HepG2 (cell line): ENCODE measurements around the gene STAT6. TPM values are rescaled to one million over a fixed set of nuclear protein-coding genes. Genes with fewer than 3 reads are reported as not detected.

ENCODE experiments used
- ARNT2 ChIP-seq: sonication (generic); formaldehyde crosslinking; IDR thresholded peaks from 2 replicates; pipeline ENCODE4 v1.8.0; 2022; ENCODE audit warnings: mild to moderate bottlenecking, low read depth, missing genetic modification reagents, moderate library complexity
- DRAP1 ChIP-seq: IDR thresholded peaks from 2 replicates; pipeline ENCODE4 v1.6.1; 2016; ENCODE audit warnings: missing genetic modification reagents, missing compliant biosample characterization
- MATR3 ChIP-seq: sonication (generic); formaldehyde crosslinking; IDR thresholded peaks from 2 replicates; pipeline ENCODE4 v1.4.0; 2020; ENCODE audit warnings: missing genetic modification reagents
- MAZ ChIP-seq, 2 experiments: sonication (generic) in 1 of 2; formaldehyde crosslinking in 1 of 2; IDR thresholded peaks; 2 replicates each; pipeline versions ENCODE4 v1.5.0 to v1.6.1; 2012 to 2020; ENCODE audit warnings: low read depth in 2 of 2, mild to moderate bottlenecking in 2 of 2, borderline replicate concordance in 1 of 2, improper control_type of control experiment in 1 of 2, low read length in 1 of 2, missing genetic modification reagents in 1 of 2, moderate library complexity in 1 of 2
- MIXL1 ChIP-seq: IDR thresholded peaks from 2 replicates; pipeline ENCODE4 v1.6.1; 2016
- MNT ChIP-seq: fragments of 450-650 bp; IDR thresholded peaks from 2 replicates; pipeline ENCODE4 v1.6.1; 2016
- NFAT5 ChIP-seq: sonication (generic); formaldehyde crosslinking; IDR thresholded peaks from 2 replicates; pipeline ENCODE4 v1.4.0; 2020; ENCODE audit warnings: missing genetic modification reagents
- PATZ1 ChIP-seq: sonication (generic); formaldehyde crosslinking; IDR thresholded peaks from 2 replicates; pipeline ENCODE4 v1.4.0; 2020; ENCODE audit warnings: missing genetic modification reagents
- SKIL ChIP-seq: sonication (generic); formaldehyde crosslinking; IDR thresholded peaks from 2 replicates; pipeline ENCODE4 v1.8.0; 2022; ENCODE audit warnings: missing genetic modification reagents, mild to moderate bottlenecking, moderate library complexity, borderline replicate concordance
- TFDP1 ChIP-seq: IDR thresholded peaks from 2 replicates; pipeline ENCODE4 v1.6.1; 2016; ENCODE audit warnings: missing compliant biosample characterization, missing genetic modification reagents, borderline replicate concordance
- THAP8 ChIP-seq: sonication (generic); formaldehyde crosslinking; IDR thresholded peaks from 2 replicates; pipeline ENCODE4 v1.5.1; 2020; ENCODE audit warnings: missing genetic modification reagents, mild to moderate bottlenecking, borderline replicate concordance
- THYN1 ChIP-seq: sonication (generic); formaldehyde crosslinking; IDR thresholded peaks from 2 replicates; pipeline ENCODE4 v1.8.1; 2023; ENCODE audit warnings: low read depth, mild to moderate bottlenecking, moderate library complexity, missing genetic modification reagents, borderline replicate concordance
- ZFX ChIP-seq: sonication (generic); formaldehyde crosslinking; IDR thresholded peaks from 2 replicates; pipeline ENCODE4 v1.4.0; 2020; ENCODE audit warnings: mild to moderate bottlenecking, low read depth, missing genetic modification reagents, moderate library complexity
- ZNF563 ChIP-seq: sonication (generic); formaldehyde crosslinking; IDR thresholded peaks from 2 replicates; pipeline ENCODE4 v1.8.0; 2022; ENCODE audit warnings: mild to moderate bottlenecking, moderate library complexity, missing genetic modification reagents
- polyA plus RNA-seq, 8 experiments: library from polyadenylated mRNA; depleted of rRNA in 3 of 8; stranded (reverse) in 7 of 8; unstranded in 1 of 8; fragments of >200 nt; fragmentation: Illumina TruSeq in 4 of 8; extraction: Trizol in 4 of 8; gene quantifications; 2 replicates each; pipeline versions ENCODE4 v1.2.1 to v1.2.3, GENCODE V29; 2011 to 2016; ENCODE audit warnings: low read depth in 4 of 8, missing spikeins in 1 of 8, mixed read lengths in 1 of 8; ENCODE audit not compliant: insufficient read depth in 1 of 8
- total RNA-seq, 5 experiments: library from RNA; depleted of rRNA; stranded (reverse); fragments of >200 nt; fragmentation: Illumina TruSeq; extraction: Trizol; gene quantifications; 2 replicates each; pipeline ENCODE4 v1.2.3, GENCODE V29; 2016; ENCODE audit warnings: low read depth in 1 of 5

The STAT6 gene
- total and polyA plus RNA-seq, 2 of the 13 experiments (the other 11 are each of a cell fraction or from before 2014, with no cell fraction given), result 28.0 to 62.2 TPM

- peak; percentile 35; the same call in 1 of the 2 replicates for TF ChIP-seq TFDP1 (CRISPR knock-in tag)
- TF ChIP-seq MIXL1 (CRISPR knock-in tag), result peak; percentile 86; the same call in 1 of the 2 replicates
- peak; percentile 32; the same call in 1 of the 2 replicates for TF ChIP-seq ZFX (CRISPR knock-in tag)
- no peak for TF ChIP-seq MATR3
- no peak for TF ChIP-seq SKIL (CRISPR knock-in tag)
- no peak for TF ChIP-seq MNT
- TF ChIP-seq MAZ (IDR thresholded peaks at IDR 0.05; ENCODE audit: borderline replicate concordance, low read depth, low read length), result no peak
- TF ChIP-seq MAZ (CRISPR knock-in tag; IDR thresholded peaks at IDR 0.05; ENCODE audit: low read depth), result 0 out of 2 replicates have a peak, but pooled peaks have one; percentile 42
- no peak for TF ChIP-seq THAP8
- no peak for TF ChIP-seq DRAP1 (CRISPR knock-in tag)
- TF ChIP-seq ARNT2 (CRISPR knock-in tag), result no peak
- no peak for TF ChIP-seq ZNF563 (CRISPR knock-in tag)
- no peak for TF ChIP-seq PATZ1 (CRISPR knock-in tag)
- no peak for TF ChIP-seq NFAT5
- TF ChIP-seq THYN1, result no peak
Measured at GRCh38 chr12:57124261-57124877, 13.2 kb upstream of the STAT6 start (continued).
